ENCODE data around the gene NTF4.
A peak's percentile ranks its signal among the peaks of the same experiment; 100 is the strongest.
"Not testable (repeated sequence)": the region's sequence is repeated elsewhere in the genome, so short reads cannot be mapped to it uniquely, and the experiment has no call there.

DNA sequence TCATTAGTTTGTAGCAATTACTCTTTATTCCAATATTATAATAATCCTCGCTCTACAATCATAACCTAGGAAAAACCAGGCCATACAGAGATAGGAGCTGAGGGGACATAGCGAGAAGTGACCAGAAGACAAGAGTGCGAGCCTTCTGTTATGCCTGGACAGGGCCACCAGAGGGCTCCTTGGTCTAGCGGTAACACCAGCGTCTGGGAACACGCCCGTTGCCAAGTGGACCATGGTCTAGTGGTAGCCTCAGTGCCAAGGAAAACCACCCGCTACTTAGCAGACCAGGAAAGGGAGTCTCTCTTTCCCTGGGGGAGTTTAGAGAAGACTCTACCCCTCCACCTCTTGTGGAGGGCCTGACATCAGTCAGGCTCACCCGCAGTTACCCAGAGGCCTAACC is 10.3 kb upstream of the NTF4 start:
- not testable (repeated sequence) for TF ChIP-seq MTA3 (CRISPR knock-in tag; IDR thresholded peaks at IDR 0.05); GTF2F1 (IDR thresholded peaks at IDR 0.05; ENCODE audit: low read length); MAX (IDR thresholded peaks at IDR 0.05); JDP2 (CRISPR knock-in tag; IDR thresholded peaks at IDR 0.05; ENCODE audit: borderline replicate concordance); NR3C1 (CRISPR knock-in tag; IDR thresholded peaks at IDR 0.05); JUND (CRISPR knock-in tag; IDR thresholded peaks at IDR 0.05); GTF3A (CRISPR knock-in tag; conservative IDR thresholded peaks at IDR 0.05); CEBPB (IDR thresholded peaks at IDR 0.05; ENCODE audit: borderline replicate concordance, low read depth, low read length); TARDBP (CRISPR knock-in tag; IDR thresholded peaks at IDR 0.05); RNF2 (conservative IDR thresholded peaks at IDR 0.05; ENCODE audit: low read depth); CBFB (CRISPR knock-in tag; IDR thresholded peaks at IDR 0.05)
- TF ChIP-seq, protein P1, sequence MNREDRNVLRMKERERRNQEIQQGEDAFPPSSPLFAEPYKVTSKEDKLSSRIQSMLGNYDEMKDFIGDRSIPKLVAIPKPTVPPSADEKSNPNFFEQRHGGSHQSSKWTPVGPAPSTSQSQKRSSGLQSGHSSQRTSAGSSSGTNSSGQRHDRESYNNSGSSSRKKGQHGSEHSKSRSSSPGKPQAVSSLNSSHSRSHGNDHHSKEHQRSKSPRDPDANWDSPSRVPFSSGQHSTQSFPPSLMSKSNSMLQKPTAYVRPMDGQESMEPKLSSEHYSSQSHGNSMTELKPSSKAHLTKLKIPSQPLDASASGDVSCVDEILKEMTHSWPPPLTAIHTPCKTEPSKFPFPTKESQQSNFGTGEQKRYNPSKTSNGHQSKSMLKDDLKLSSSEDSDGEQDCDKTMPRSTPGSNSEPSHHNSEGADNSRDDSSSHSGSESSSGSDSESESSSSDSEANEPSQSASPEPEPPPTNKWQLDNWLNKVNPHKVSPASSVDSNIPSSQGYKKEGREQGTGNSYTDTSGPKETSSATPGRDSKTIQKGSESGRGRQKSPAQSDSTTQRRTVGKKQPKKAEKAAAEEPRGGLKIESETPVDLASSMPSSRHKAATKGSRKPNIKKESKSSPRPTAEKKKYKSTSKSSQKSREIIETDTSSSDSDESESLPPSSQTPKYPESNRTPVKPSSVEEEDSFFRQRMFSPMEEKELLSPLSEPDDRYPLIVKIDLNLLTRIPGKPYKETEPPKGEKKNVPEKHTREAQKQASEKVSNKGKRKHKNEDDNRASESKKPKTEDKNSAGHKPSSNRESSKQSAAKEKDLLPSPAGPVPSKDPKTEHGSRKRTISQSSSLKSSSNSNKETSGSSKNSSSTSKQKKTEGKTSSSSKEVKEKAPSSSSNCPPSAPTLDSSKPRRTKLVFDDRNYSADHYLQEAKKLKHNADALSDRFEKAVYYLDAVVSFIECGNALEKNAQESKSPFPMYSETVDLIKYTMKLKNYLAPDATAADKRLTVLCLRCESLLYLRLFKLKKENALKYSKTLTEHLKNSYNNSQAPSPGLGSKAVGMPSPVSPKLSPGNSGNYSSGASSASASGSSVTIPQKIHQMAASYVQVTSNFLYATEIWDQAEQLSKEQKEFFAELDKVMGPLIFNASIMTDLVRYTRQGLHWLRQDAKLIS (CRISPR knock-in tag; IDR thresholded peaks at IDR 0.05): not testable (repeated sequence)
- TF ChIP-seq, protein P2, sequence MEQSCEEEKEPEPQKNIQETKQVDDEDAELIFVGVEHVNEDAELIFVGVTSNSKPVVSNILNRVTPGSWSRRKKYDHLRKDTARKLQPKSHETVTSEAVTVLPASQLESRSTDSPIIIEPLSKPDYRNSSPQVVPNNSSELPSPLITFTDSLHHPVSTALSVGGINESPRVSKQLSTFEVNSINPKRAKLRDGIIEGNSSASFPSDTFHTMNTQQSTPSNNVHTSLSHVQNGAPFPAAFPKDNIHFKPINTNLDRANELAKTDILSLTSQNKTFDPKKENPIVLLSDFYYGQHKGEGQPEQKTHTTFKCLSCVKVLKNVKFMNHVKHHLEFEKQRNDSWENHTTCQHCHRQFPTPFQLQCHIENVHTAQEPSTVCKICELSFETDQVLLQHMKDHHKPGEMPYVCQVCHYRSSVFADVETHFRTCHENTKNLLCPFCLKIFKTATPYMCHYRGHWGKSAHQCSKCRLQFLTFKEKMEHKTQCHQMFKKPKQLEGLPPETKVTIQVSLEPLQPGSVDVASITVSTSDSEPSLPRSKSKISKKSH (CRISPR knock-in tag; IDR thresholded peaks at IDR 0.05; ENCODE audit: borderline replicate concordance): not testable (repeated sequence)
- peak; percentile 62 for TF ChIP-seq SMC3 (IDR thresholded peaks at IDR 0.05; ENCODE audit: low read length)

Measured in HepG2 (cell line).